Loucy (cell line): ENCODE results near the gene HEPACAM.

Experiments
- CTCF ChIP-seq: fragments of 200-600 bp; sonication (generic); conservative IDR thresholded peaks from 2 replicates; pipeline ENCODE4 v1.5.1; 2014; ENCODE audit warnings: mild to moderate bottlenecking, antibody characterized with exemption, low read length
- EZH2phosphoT487 ChIP-seq: fragments of 200-600 bp; IDR thresholded peaks from 2 replicates; pipeline ENCODE4 v1.6.1; 2018; ENCODE audit warnings: antibody characterized with exemption, mild to moderate bottlenecking, moderate library complexity, borderline replicate concordance

DNA sequence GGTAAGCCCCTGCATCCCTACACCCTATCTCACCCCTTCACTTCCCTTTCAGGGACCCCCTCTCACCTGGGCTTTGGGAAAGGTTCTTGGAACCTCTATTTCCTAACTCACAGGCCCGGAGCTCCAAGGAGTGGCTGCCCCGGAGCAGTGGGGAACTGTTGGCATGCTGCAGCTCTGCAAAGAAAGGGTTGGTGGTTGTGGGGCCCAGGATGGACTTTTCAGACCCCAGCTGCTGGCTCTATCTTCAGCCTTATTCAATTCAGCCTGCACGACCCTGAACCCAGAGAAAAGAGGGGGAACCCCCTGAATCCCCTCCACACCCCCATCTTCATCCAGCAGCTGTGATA lies 48.2 kb downstream of the HEPACAM start:
- TF ChIP-seq CTCF (no peak), EZH2phosphoT487 (no peak)
